ENCODE results near the gene PTPRF.
A peak's percentile ranks its signal among the peaks of the same experiment; 100 is the strongest.
"Not testable (repeated sequence)": the region's sequence is repeated elsewhere in the genome, so short reads cannot be mapped to it uniquely, and the experiment has no call there.

The PTPRF gene

DNA sequence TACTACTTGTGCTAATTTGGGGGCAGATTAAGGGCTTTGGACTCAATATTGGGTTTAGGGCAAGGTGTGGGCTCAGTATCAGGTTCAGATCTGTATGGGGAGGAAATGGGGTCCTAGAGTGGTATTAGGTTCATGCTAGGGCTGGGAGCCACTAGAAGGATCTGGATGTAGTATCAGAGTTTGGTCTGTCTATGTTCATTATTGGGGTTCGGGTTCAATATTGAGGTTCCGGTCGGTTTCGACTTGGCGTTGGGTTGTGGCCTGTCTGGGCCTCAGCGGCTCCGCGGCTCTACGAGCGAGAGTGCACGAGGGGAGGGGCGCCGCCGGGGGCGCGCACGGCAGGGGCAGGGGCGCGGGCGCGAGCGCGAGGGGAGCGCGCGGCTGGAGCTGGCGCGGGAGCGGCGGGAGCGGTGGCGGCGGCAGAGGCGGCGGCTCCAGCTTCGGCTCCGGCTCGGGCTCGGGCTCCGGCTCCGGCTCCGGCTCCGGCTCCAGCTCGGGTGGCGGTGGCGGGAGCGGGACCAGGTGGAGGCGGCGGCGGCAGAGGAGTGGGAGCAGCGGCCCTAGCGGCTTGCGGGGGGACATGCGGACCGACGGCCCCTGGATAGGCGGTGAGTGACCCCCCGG, at the start of gene PTPRF:
PTPRF (plus strand) TSS at position 401 of the 624 bp plus-strand sequence. CDS start 14,193 bp downstream, outside the sequence.
- peak; percentile 89 for DNase-seq (ENCODE audit: low spot score)

DNA sequence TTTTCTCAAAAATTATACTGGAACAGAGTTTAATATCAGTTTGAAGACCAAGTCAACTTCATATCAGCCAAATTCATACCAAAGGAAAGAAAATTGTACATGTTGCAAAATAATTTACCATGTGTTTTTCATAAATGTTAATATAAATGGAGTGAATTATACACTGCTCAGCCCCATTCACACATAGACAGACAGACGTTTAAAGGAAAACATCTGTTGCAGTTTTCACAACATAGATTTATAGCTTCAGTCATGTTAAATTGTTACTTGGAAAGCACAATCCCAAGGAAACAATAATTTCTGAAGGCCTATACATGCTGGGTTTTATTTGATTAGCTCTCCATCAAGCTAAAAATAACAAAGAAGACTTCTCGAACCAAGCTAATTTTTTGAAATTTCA, 49.2 kb upstream of the PTPRF start:
- no peak for DNase-seq (ENCODE audit: low spot score)

DNA sequence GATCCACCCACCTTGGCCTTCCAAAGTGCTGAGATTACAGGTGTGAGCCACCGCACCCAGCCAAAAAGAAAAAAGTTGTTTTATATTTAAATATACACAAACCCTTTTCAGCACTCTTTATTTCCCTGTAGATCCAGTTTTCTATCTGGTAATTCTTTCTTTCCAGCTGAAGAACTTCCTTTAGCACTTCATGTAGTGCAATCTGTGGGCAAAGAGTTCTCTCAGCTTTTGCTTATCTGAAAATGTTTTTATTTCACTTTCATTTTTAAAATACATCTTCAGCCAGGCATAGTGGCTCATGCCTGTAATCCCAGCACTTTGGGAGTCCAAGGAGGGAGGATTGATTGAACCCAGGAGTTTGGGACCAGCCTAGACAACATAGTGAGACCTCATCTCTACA, 48.5 kb upstream of the PTPRF start:
- DNase-seq (ENCODE audit: low spot score) = no peak

DNA sequence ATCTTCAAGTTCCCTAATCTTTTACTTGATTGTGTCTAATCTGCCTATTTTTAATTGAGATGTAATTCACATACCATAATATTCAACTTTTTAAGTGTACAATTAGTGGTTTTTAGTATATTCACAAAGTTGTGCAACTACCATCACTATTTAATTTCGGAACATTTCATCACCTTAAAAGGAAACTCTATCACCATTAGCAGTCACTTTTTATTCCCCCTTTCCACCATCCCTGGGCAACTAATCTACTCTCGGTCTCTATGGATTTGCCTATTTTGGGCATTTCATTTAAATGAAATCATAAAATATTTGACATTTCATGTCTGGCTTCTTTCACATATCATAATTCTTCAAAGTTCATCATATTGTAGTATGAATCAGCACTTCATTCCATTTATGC, 46.3 kb upstream of the PTPRF start:
- DNase-seq (ENCODE audit: low spot score) = no peak

DNA sequence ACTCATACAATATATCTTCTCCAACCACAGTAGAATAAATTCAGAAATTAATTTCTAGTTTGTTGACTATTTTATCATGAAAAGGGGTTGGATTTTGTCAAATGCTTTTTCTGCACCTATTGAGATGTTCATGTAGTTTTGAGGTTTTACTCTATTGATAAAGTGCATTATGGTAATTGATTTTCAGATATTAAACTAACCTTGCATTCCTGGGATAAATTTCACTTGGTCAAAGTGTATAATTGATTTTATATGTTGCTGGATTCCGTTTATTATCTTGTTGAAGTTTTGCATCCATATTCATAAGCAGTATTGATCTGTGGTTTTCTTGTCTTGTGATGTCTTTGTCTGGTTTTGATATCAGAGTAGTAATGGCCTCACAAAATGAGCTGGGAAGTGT, 42.5 kb upstream of the PTPRF start:
- DNase-seq (ENCODE audit: low spot score) = no peak

DNA sequence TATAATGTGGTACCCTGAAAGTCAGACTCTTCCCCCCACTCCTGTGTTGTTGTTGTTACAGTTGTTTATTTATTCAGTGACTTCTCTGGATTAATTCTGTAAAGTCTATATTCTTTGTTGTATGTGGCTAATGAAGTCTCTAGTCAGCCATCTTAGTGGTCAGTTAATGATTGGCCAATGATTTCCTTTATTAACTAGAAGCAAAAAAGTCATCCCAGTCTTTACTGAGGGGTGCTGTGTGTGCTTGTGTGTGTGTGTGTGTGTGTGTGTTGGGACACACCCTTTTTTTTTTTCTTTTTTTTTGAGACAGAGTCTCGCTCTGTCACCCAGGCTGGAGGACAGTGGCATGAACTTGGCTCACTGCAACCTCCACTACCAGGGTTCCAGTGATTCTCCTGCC, 39.6 kb upstream of the PTPRF start:
- DNase-seq (ENCODE audit: low spot score) = no peak

DNA sequence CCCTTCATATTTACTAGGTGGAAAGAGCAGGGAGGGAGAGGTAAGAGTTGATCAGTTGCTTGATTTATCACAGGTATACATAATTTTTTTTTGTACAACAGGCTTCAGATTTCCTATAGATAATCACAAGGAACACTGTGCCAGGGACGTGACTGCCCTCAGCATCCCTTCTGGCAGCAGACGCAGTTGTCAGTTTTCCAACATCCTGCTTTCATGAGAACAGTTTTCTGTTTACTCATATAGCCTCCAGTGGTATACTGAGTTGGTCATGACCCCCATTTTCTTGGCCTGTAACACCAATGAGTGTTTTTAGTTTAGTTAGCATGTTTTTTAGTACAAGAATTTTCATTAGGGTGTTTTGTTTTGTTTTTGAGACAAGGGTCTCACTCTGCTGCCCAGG, 37.9 kb upstream of the PTPRF start:
- DNase-seq (ENCODE audit: low spot score) = no peak

DNA sequence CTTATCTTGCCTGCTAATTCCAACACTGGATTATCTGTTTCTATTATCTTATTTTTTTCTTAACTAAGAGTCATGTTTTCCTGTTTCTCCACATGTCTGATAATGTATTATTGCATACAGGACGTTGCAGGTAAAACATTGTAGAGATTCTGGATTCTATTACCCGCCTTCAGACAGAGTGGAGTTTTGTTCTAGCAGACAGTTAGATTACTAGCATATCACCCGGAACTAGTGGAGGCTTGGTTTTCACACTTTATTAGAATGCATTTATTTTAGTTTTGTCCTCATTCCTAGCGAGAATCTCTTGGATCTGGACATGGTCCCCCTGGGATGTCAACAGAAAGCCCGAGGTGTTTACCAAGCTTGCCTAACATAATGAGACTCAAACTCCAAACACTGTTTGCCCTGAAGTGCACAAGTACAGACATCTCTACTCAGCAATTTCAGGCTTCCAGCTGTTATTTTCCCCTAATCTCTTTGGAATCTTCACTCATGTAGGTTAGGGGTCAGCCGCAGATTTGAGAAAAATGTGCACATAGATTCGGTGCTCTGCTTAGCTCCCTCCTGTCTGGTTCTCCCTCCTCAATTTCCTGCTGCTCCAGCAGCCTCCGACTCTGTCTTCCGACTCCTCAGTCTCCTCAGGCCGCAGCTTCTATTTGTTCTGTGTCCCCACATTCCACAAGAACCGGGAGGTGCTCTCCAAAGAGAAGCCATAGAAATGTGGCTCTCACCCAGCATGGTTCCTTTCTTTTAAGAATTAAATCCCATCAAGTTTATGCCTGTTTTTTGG, 36.8 kb upstream of the PTPRF start:
- no peak for DNase-seq (ENCODE audit: low spot score)

DNA sequence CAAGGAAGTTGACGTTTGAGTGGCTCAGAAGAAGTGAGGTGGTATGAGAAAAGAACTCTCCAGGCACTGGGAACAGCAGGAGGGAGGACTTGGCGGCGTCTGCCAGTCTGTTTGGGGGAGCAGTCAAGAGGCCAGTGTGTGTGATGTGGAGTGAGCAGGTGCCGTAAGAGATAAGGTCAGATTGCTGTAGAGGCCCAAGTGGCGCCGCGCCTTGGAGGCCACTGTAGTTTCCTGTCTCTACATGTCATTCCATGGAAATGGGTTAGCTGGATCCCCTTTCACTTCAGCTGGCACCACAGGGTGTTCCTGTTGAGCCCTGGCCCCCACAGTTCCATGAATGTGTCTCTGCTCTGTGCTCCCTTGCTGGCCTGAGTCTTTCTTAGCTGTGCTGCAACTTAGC, 35.5 kb upstream of the PTPRF start:
- DNase-seq (ENCODE audit: low spot score) = no peak

DNA sequence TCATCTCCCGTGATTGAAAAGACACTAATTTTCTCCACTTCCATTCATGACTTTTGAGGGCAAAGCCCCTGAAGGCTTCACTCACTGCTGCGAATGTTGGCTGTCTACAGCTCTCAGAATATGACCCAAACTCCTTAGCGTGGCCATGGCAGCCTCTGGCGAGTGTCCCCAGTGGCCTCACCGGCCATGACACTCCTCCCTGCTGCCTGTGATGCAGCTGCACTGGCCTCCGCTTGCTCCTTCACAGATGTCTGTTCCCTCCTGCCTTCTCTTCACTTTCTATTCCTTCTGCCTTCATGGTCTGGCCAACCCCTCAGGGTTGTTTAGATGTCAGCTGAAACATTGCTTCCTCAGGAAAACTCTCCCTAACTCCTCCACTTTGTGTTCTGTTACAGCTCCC, 30.8 kb upstream of the PTPRF start:
- no peak for DNase-seq (ENCODE audit: low spot score)

DNA sequence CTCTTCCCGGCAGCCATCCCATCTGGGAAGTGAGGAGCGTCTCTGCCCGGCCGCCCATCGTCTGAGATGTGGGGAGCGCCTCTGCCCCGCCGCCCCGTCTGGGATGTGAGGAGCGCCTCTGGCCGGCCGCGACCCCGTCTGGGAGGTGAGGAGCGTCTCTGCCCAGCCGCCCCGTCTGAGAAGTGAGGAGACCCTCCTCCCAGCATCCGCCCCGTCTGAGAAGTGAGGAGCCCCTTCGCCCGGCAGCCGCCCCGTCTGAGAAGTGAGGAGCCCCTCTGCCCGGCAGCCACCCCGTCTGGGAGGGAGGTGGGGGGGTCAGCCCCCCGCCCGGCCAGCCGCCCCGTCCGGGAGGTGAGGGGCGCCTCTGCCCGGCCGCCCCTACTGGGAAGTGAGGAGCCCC, 28.9 kb upstream of the PTPRF start:
- not testable (repeated sequence) for DNase-seq (ENCODE audit: low spot score)

DNA sequence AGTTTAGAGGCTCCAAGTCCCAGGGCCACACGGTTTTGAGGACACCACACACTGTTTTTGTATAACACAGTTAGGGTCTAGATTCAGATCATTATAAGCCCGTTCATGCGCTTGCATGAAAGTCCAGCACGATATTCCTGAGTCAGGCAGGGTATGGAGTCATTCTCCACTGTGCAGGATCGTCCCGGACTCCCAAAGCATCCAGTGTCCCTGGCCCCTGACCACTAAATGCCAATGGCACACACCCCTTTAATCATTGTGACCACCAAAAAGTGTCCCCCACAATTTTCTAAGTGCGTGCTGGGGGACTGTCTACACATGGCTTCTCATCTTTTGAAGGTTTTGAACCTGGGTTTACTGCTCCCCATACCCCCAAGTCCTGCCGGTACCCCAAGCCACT, 27.1 kb upstream of the PTPRF start:
- DNase-seq (ENCODE audit: low spot score) = no peak

DNA sequence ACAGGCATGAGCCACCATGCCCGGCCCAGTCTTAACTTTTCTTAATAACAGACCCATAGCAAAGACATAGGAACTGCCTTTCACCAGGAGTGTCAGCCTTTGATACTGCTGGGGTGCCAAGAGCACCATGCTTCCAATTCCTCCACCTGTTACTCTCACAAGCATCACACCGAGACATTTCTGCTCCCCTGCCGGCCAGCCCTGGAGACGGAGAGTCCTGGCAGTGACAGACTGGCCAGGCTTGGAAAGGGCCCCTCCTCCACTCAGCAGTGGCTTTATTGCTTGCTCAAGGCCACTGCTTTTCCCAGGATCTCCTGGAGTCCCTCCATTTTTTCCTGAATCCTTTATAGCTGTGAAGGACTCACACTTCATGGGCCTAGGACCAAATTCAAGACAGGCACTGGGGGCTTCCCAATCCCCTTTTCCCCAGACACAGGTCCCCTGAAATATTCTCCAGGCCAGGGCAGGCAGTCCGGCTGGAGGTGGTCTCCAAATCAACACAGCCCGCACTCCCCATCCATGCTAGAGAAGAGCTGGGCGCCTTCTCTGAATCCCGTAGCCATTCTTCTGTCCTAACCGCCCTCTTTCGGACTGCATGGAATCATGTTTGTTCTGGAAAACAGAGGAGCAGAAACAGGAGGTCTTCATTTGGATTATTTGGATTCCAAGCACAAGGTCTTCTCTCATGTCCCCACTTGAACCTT, 25.5 kb upstream of the PTPRF start:
- DNase-seq (ENCODE audit: low spot score) = no peak

DNA sequence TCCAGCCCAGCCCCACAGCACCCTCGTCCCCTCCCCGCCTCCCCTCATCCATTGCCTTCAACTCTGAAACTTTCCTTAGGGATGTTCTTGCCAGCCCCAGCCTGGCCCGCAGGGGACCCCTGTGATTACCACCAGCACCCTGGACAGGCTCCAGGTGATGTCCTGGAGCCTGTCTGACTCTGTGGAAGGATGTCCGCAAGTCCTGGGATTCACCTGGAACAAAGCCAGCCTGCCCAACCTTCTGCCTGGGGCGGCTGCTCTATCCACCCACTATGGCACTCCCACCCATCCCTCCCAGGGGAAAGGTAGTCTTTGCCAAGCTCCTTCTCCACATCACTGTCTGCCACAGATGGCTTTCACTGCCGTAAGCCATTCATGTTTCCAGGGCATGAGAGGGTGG, 24.4 kb upstream of the PTPRF start:
- DNase-seq (ENCODE audit: low spot score) = no peak

DNA sequence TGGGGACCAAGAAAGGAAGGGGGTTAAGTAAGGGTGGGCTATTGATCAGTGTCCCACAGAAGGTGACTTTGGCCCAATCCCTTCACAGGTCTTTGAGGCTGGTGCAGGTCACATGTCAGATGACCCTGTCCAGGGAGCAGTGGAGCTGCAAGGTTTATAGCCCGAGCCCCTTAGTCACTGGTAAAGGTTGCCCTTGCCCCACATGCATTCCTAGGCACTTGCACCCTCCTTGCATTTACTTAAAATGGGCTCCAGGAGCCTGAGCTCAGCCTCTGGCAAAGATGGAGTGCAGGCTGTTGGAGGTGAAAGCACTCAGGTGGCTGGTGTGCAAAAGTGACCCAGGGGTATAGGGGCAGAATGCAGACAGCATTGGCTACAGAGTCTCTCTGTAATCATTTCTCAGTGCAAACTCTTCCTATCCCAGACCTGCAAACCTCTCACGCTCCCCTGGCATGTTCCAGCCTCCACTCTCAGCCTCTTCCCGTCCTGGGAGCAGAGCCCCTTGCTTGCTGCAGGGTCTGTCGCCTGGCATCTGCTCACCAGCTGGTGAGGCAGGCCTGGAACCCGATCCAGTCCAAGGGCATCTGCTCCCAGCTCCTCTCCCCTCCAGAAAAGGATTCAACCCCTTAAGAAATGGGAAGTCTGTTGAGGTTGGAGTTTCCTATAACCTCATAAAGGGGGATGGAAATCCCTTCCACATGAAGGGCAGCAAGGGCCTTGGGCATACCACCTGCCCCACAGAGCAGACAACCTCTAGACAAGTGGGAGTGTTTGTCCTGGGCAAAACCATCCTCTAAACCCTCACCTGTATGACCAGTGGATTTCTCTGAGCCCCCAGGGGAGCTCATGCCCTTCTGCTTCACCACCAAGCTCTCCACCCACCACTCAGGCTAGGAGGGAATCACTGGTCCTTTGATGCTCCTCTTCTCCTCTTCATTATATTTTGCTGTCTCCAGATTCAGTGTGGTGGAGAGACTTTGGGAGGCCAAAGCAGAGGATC, 23.1 kb upstream of the PTPRF start:
- DNase-seq (ENCODE audit: low spot score) = no peak

DNA sequence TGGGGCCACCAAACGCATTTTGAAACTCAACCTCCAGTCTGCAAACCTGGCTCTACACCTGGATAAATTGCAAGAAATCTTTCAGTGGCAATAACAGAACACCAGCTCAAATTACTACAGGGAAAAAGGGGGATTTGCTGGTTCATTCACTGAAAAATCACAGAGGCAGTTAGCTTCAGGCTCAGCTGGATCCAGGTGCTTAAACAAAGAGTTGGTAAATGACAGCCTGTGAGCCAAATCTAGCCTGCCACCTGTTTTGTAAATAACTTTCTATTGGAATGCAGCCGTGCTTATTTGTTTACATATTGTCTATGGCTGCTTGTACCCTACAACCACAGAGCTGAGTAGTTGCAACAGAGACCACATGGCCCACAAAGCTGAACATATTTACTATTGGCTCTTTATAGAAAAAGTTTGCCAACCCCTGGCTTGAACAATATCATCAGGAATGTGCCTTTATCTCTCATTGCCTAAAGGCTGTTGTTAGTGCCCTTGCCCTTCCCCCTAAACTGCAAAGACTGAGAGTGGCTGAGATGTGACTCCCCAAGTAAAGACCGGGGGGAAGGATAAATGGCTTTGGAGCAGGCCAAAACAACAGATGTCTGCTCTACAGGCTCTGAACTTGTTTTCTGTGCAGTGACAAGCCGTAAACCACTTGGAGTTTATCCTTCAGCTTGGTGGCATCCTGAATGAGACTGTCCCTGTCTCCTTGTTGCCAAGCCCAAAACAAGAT, 21.5 kb upstream of the PTPRF start:
- DNase-seq (ENCODE audit: low spot score) = no peak

DNA sequence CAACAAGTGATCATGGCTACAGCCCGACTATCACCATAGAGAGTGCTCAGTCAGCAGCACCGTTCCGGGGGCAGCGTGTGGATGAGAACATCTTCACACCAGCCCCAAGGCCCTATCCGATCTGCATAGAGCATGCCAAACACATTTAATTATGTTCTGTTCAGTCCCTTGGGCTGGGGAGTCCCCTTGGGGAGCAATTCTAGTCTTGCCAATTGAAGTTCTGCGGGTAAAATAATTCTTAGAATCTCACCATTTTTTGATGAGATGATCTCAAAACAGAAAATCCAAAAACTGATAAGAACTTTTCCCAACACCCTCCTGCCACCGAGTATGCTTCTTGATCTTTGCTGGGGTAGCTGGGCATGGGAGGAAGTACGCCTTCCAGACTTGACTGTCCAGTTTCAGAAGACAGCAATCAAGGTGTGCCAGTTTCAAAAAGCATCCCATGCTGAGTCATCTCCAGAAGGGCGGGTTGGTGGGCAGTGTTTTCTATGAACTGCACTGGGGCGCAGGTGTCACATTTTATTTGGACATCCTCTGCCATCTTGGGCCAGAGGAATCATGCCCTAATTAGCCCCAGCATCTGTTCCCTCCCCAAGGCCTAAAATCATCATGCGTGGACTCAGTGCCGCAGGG, 20.8 kb upstream of the PTPRF start:
- DNase-seq (ENCODE audit: low spot score) = no peak

DNA sequence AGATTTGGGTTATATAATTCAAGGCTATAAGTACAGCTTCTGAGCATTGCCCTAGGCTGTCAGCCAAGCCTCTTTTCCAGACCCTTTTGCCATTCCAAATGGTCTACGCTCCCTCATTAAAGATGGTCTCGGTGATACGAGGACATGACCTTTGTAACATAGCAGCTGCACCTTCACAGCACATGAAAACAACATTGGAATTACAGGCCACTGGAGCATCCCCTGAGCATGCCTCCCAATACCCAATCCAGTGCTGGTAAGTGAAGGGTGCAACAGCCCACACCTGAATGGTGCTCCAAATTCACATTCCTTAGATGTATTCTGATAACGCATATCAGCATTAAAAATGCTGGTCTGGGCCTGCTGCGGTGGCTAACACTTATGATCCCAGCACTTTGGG, 20.1 kb upstream of the PTPRF start:
- DNase-seq (ENCODE audit: low spot score) = no peak

DNA sequence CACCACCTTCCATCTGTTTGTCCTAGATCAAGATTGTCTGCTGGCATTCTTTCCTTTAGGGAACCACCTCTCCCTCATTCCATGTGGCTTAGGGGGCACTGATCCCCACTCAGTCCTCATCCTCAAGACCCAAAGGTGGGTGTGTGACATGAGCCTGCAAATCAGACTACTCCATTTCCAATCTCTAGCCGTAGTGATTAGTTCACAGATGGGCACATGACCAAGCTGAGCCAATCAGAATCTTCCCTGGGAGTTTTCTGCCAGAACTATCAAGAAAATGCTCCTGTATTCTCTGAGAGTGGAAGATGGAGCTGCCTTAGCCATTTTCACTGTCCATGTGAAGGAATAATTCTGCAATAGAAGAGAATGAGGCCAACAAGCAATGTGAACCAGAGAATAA, 19.3 kb upstream of the PTPRF start:
- DNase-seq (ENCODE audit: low spot score) = no peak

DNA sequence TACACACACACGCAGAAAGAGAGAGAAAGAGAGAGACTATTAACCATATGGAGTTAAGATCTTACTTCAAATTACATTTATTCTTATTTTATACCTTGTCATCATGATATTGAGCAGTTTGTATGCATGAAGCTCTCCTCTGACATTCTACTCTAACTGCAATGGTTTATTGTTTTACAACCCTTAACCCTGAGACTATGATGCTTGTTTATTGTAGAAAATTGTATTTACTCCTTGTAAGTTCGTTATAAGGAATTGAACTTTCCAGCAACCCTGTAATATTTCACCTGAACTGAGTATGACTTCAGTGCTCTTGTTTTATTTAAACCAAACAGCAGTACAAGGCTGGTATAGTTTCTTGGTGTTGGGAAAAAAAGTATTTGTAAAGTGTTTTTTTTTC, 18.6 kb upstream of the PTPRF start:
- no peak for DNase-seq (ENCODE audit: low spot score)

DNA sequence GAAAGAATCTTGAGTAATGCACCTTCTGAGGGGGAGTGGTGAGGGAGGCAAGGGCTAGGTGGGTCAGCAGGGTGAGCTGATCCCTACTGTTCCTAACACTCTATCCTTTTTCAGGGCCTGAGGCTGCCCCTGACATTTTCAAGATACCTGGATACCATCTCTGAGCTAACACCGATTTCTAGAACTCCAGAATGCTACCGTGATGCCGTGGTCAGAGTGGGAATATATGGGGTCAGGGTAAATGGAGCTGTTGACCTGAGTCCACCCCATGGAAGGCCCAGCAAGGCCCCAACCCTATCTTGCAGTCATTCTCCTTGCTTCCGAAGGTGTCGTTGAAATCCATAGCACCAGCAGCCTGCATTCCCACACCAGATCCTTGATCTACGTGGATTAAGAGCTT, 18.0 kb upstream of the PTPRF start:
- no peak for DNase-seq (ENCODE audit: low spot score)
